HEK293T (cell line): ENCODE data around the gene SLC39A12.

Source experiments
- CTCF ChIA-PET: fragments of 350-600 bp; formaldehyde crosslinking; extraction: SDS; loops from one replicate; lab custom pipeline; 2021; ENCODE audit warnings: antibody characterized with exemption, inconsistent platforms; lab: Yijun Ruan, JAX
- POLR2A ChIA-PET: fragments of 350-600 bp; formaldehyde crosslinking; extraction: SDS; loops from one replicate; lab custom pipeline; 2020; ENCODE audit warnings: antibody characterized with exemption, inconsistent platforms; lab: Yijun Ruan, JAX
- DNase-seq: peaks from one replicate; pipeline ENCODE4 v3.0.0; 2012; ENCODE audit warnings: mixed read lengths; ENCODE audit errors: extremely low spot score
- ARNT ChIP-seq: fragments of 450-650 bp; IDR thresholded peaks from 2 replicates; pipeline ENCODE4 v1.6.1; 2017; ENCODE audit warnings: mild to moderate bottlenecking
- BHLHE40 ChIP-seq: fragments of 450-650 bp; IDR thresholded peaks from 2 replicates; pipeline ENCODE4 v1.6.1; 2016; ENCODE audit warnings: mild to moderate bottlenecking, moderate library complexity, borderline replicate concordance
- CTBP1 ChIP-seq: fragments of 450-650 bp; IDR thresholded peaks from 2 replicates; pipeline ENCODE4 v1.6.1; 2016; ENCODE audit warnings: borderline replicate concordance
- ELF4 ChIP-seq: fragments of 450-650 bp; IDR thresholded peaks from 2 replicates; pipeline ENCODE4 v1.6.1; 2017; ENCODE audit warnings: antibody characterized with exemption
- FOXA1 ChIP-seq: fragments of 450-650 bp; IDR thresholded peaks from 2 replicates; pipeline ENCODE4 v1.6.1; 2016; ENCODE audit warnings: mild to moderate bottlenecking
- FOXK2 ChIP-seq: fragments of 450-650 bp; IDR thresholded peaks from 2 replicates; pipeline ENCODE4 v1.6.1; 2016; ENCODE audit warnings: mild to moderate bottlenecking
- FOXM1 ChIP-seq: fragments of 450-650 bp; IDR thresholded peaks from 2 replicates; pipeline ENCODE4 v1.6.1; 2017; ENCODE audit warnings: mild to moderate bottlenecking, borderline replicate concordance
- HDGF ChIP-seq: fragments of 450-650 bp; IDR thresholded peaks from 2 replicates; pipeline ENCODE4 v1.6.1; 2017; ENCODE audit warnings: antibody characterized with exemption, borderline replicate concordance
- L3MBTL2 ChIP-seq: fragments of 450-650 bp; conservative IDR thresholded peaks from 2 replicates; pipeline ENCODE4 v1.6.1; 2016; ENCODE audit warnings: mild to moderate bottlenecking
- LEF1 ChIP-seq: fragments of 450-650 bp; IDR thresholded peaks from 2 replicates; pipeline ENCODE4 v1.6.1; 2017; ENCODE audit warnings: mild to moderate bottlenecking, borderline replicate concordance
- NFRKB ChIP-seq: fragments of 450-650 bp; IDR thresholded peaks from 2 replicates; pipeline ENCODE4 v1.6.1; 2016; ENCODE audit warnings: mild to moderate bottlenecking, moderate library complexity
- SP1 ChIP-seq: fragments of 450-650 bp; IDR thresholded peaks from 2 replicates; pipeline ENCODE4 v1.6.1; 2017
- SUZ12 ChIP-seq: fragments of 450-650 bp; IDR thresholded peaks from 2 replicates; pipeline ENCODE4 v1.6.1; 2016; ENCODE audit warnings: mild to moderate bottlenecking
- TARDBP ChIP-seq: fragments of 450-650 bp; IDR thresholded peaks from 2 replicates; pipeline ENCODE4 v1.6.1; 2016
- ZNF384 ChIP-seq: fragments of 450-650 bp; IDR thresholded peaks from 2 replicates; pipeline ENCODE4 v1.6.1; 2016
- TF ChIP-seq, protein P1 (sequence below): fragments of 450-650 bp; IDR thresholded peaks from 2 replicates; pipeline ENCODE4 v1.6.1; 2016

Gene SLC39A12

GRCh38 chr10:17910125-17910789 is 41.5 kb upstream of the SLC39A12 start:
- ChIA-PET POLR2A (no interaction called here), CTCF (interaction anchor here (0.6 kb wide), 1 partner anchor 15 kb away, joined by 3 read pairs; no protein-coding TSS in a partner anchor)
- DNase-seq: peak; percentile 46
- TF ChIP-seq L3MBTL2 (peak; percentile 83), HDGF (no peak)

DNA sequence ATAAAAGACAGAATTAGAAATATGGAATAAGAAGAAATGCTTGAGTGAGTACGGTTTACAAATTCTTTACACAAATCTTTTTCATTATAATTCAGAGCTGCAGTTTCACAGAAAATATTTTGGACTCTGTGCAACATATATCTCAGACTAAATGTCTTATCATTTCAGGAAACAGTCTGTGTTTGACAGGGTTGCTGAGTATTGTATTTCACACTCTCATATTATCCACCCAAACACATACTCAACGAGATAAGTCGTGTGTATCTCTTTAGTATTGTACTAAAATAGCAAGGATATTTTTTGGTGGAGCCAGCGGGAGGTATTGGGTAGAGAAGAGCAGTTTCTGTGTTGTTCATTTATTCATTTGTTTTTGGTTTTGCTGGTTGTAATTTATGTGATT is 39.0 kb upstream of the SLC39A12 start:
- no peak for DNase-seq
- TF ChIP-seq FOXK2: no peak
- TF ChIP-seq ZNF384: no peak
- TF ChIP-seq TARDBP: no peak
- no peak for TF ChIP-seq L3MBTL2
- TF ChIP-seq NFRKB: no peak
- no peak for TF ChIP-seq LEF1
- no peak for TF ChIP-seq ELF4
- TF ChIP-seq SP1: no peak
- TF ChIP-seq CTBP1: no peak
- no peak for TF ChIP-seq BHLHE40
- no peak for TF ChIP-seq ARNT
- no peak for TF ChIP-seq HDGF
- TF ChIP-seq SUZ12: no peak
- TF ChIP-seq FOXM1: no peak
- ChIA-PET CTCF (no interaction called here), POLR2A (no interaction called here)

DNA sequence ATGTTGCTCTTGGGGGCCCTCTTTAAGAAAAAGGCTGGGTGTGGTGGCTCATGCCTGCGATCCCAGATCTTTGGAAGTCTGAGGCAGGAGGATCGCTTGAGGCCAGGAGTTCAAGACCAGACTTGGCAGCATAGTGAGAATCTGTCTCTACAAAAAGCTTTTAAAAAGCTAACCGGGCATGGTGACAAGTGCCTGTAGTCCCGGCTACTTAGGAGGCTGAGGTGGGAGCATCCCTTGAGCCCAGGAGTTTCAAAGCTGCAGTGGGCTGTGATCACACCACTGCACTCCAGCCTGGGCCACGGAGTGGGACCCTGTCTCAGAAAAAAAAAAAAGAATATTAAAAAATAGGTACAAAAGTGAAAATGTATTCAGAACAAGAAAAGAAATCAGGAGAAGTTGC is 38.1 kb upstream of the SLC39A12 start:
- ChIA-PET POLR2A (no interaction called here), CTCF (no interaction called here)
- DNase-seq: no peak
- no peak for TF ChIP-seq FOXA1

- CTCF ChIA-PET: no interaction called here
- TF ChIP-seq FOXM1 (no peak), ARNT (no peak), FOXA1 (no peak), NFRKB (no peak), ZNF384 (no peak), FOXK2 (no peak), LEF1 (no peak), L3MBTL2 (no peak), ELF4 (no peak), SUZ12 (no peak)
- TF ChIP-seq, protein P1, sequence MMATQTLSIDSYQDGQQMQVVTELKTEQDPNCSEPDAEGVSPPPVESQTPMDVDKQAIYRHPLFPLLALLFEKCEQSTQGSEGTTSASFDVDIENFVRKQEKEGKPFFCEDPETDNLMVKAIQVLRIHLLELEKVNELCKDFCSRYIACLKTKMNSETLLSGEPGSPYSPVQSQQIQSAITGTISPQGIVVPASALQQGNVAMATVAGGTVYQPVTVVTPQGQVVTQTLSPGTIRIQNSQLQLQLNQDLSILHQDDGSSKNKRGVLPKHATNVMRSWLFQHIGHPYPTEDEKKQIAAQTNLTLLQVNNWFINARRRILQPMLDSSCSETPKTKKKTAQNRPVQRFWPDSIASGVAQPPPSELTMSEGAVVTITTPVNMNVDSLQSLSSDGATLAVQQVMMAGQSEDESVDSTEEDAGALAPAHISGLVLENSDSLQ: no peak
- DNase-seq: no peak
- POLR2A ChIA-PET: no interaction called here
These were observed 37.3 kb upstream of the SLC39A12 start for GRCh38 chr10:17914169-17915045.

- ChIA-PET POLR2A (no interaction called here), CTCF (no interaction called here)
- DNase-seq: no peak
- TF ChIP-seq FOXK2 (no peak), FOXA1 (no peak), SP1 (no peak), BHLHE40 (no peak), SUZ12 (no peak), LEF1 (no peak), CTBP1 (no peak), ZNF384 (no peak), ARNT (no peak), ELF4 (no peak), FOXM1 (no peak), NFRKB (no peak), L3MBTL2 (no peak), TARDBP (no peak)
These were observed 36.5 kb upstream of the SLC39A12 start for GRCh38 chr10:17915181-17915580.

DNA sequence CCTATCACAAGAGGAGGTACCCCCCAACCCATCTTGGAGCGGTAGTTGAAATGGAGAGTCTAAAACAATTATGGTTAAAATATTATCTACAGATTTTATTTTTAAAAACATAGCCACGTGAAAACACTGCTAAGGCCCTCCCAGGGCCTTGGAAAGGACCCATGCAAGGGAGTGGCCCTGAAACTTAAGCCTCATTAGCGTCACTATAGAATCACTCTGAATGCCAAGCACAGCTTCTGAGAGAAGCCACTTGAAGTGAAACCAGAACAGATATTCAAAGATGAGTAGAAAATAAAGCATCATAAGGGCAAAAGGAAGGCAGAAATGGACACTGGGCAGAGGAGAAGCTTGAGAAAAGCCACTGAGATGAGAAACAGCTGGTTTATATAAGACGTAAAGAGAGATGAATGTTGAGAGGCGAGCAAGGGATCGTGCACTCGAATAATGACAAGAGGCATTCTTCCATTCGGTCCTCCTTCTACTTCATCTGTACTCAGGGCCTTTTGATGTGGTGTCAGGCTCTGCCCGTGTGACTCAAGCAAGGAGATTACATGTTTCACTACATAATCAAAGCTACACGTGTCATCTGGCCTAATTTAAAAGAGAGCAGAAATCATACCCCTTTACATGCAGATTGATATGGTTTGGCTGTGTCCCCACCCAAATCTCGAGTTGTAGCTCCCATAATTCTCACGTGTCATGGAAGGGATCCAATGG is 33.4 kb upstream of the SLC39A12 start:
- ChIA-PET CTCF (no interaction called here), POLR2A (no interaction called here)
- DNase-seq: no peak
- no peak for TF ChIP-seq SP1
- TF ChIP-seq BHLHE40: no peak
- no peak for TF ChIP-seq ZNF384
- no peak for TF ChIP-seq FOXA1
- no peak for TF ChIP-seq NFRKB
- TF ChIP-seq, protein P1: no peak
- TF ChIP-seq ARNT: no peak
- TF ChIP-seq CTBP1: no peak
- TF ChIP-seq HDGF: no peak
- TF ChIP-seq LEF1: no peak
- TF ChIP-seq FOXK2: no peak
- TF ChIP-seq ELF4: no peak
- TF ChIP-seq TARDBP: no peak
- TF ChIP-seq L3MBTL2: no peak
- no peak for TF ChIP-seq SUZ12
- no peak for TF ChIP-seq FOXM1
